ENCODE results near the gene CRYL1. TPM values are rescaled to one million over a fixed set of nuclear protein-coding genes. Genes with fewer than 3 reads are reported as not detected.
A peak's percentile ranks its signal among the peaks of the same experiment; 100 is the strongest.
"Not testable (repeated sequence)": the region's sequence is repeated elsewhere in the genome, so short reads cannot be mapped to it uniquely, and the experiment has no call there.

The CRYL1 gene
- total RNA-seq, 1 donor from 2014 or later, result 19.8 TPM

DNA sequence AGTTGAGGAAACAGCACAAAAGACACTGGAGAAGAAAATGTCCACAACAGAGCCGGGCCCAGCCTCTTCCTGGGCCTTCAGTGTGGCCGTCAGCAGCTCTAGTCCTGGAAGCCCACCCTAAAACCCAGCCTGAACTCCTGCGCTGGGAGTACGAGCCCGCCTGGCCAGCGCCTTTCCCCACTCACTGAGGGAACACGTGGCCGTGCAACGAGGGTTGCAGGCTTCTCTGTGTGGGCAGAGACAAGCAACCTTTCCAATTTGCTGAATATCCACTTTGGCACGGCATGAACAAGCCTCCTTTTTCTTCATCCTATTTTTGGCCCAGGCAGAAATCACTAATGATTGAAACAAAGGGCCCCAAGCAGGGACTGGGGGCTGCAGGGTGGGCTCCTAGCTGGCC lies 89.2 kb downstream of the CRYL1 start:
- intact Hi-C loops (cut with DNase I), result no loop called here
- ATAC-seq, result no peak
- no peak for DNase-seq (ENCODE audit: missing footprints)

GRCh38 chr13:20435616-20436368 lies 89.9 kb downstream of the CRYL1 start:
- DNase-seq (ENCODE audit: missing footprints) (no peak), ATAC-seq (no peak)

GRCh38 chr13:20434210-20434609 lies 91.4 kb downstream of the CRYL1 start:
- ATAC-seq; intact Hi-C loops (cut with DNase I); DNase-seq (ENCODE audit: missing footprints): not testable (repeated sequence)

More at GRCh38 chr13:20435616-20436368, 89.9 kb downstream of the CRYL1 start:
- intact Hi-C loops (cut with DNase I), result no loop called here

DNA sequence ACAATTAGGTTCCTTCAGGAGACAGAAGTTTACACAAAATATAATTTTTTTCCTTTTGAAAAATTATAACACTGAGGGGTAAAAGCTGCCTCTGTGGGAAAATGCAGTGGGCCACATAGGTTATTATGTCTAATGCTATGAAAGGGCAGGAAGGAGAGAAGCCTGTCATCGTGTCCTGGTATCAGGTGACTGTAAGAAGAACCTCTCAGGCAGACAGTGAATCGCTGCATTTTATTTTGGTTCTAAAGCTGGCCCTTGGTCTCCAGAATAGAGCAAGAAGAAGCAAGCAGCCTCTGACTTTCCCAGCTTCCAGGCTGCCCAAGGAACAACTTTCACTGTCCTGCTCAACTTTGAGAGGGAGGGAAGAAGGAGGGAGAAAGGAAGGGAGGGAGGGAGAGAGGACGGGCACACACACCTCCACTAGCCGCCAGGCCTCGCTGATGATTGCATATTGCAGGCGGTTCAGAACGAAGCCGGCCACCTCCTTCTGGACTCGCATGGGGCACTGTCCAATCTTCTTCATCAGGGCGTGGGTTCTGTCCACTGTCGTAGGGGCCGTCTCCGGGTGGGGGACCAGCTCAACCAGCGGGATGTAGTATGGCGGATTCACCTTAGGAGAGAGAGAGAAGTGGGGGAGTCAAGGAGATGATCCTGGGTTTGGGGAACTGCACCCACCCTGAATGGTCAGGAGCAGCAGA lies 93.8 kb downstream of the CRYL1 start:
- DNase-seq (ENCODE audit: missing footprints) (peak; percentile 68), ATAC-seq (no peak)
- intact Hi-C loops (cut with DNase I), result no loop called here

DNA sequence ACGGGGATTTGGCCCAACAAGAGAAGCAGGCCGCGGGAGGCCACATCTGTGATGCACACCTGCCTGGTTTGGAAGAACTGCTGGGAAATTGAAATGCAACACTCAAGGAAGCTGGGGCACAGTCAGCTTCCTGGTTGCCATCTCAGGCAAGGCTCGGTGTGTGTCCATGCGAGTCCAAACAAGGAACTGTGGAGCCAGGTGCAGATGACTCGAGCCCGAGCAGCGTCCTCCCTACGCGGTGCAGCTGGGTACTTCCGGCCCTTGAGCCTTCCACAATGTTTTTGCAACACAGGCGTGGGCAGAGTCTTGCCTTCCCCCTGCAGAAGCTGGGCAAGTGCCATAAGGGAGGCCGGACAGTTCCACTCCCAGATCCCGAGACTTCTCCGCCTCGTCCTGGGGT lies 94.6 kb downstream of the CRYL1 start:
- no peak for DNase-seq (ENCODE audit: missing footprints)
- ATAC-seq, result no peak
- intact Hi-C loops (cut with DNase I), result no loop called here

DNA sequence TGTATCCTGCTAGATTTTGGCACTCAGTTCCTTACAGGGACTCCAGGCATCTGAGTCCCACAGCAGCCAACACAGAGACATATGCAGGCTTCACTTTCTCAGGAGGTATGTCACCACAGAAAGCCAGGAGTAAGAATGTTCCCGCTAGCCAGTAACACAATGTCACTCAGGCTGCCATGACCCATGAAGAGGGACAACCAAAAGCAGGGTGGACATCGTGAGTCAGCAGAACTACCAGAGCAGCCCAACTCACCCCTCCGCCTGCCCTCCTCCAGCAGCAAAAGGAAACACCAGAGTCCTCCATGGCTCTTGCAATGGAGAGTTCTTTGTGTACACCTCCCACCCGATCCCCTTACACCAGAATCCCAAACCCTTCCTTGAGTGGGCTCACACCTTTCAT lies 95.4 kb downstream of the CRYL1 start:
- intact Hi-C loops (cut with DNase I), result no loop called here
- no peak for DNase-seq (ENCODE audit: missing footprints)
- ATAC-seq, result no peak

- intact Hi-C loops (cut with DNase I), result no loop called here
- ATAC-seq (no peak), DNase-seq (ENCODE audit: missing footprints) (no peak)
Measured at GRCh38 chr13:20429682-20430081, 96.0 kb downstream of the CRYL1 start.

DNA sequence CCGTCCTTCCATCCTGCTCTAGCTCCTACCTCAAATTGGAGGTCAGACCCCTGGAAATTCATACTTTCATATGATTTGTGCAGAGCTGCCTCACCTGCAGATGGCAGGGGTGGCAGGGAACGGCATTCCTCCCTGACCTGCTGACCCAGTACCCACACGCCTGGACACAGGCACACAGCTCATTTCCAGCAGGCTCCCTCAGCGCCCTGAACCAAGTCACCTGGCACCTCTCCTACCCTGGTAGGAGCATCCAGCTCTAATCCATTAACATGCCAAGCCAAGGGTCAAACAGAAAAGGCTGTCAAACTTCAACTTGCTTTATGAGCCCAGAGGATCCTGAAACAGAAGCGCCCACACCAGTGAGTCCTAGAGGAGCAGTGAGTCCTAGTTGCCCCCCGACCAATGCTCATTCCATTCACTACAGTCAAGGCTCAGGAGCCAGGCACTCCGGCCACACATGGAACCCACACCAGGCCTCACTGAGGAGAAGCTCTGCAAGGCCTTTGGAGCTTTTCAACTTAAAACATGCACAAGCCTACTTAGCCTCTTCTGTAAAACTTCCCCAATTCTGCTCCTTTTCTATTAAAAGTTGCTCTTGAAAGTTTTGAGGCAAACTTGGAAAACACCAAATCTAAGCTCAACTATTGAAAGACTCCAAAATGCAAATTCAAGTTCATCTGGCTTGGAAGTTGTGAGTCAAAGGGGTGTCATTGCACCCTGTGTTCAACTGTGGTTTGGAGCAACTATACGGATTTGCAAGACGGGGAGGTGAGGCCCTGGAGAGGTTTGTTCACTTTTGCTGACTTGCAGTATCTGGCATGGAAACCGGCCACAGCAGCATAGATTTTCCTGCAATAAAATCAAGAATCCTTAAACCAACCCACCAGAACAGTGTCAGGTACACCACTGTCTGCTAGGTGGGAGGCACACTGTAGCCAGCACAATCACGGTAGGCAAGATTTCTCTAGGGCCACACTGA lies 96.7 kb downstream of the CRYL1 start:
- no peak for DNase-seq (ENCODE audit: missing footprints)
- no peak for ATAC-seq
- intact Hi-C loops (cut with DNase I), result no loop called here

DNA sequence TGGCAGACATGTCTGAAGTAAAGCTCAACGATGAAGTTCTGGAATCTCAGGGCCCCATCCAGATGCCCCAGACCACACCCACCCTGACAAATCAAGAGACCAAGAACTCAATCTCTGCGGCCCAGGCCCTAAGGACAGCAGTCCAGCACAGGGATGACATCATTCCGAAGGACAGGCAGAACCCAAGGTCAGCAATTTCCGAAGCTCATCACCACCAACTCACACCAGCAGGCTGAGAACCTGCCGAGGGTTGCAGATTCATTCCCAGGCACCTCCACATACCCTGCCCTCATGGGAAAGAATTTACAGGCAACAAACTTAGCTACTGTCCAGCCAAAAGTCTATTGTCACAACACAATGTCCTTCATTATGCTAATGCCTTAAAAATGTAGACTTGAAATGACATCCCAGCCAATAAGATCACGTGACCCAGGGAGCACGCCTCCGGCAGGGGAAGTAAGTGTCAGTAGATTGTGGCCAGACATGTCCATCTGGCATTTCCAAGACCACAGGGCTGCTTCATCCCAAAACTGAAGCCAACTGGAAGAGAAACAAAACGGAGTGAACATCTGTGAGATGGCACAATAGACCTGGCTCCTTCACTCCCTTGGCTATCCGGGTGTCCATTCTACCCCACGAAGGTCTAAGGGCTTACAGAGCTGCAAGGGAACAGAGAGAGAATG lies 98.8 kb downstream of the CRYL1 start:
- DNase-seq (ENCODE audit: missing footprints), result no peak
- intact Hi-C loops (cut with DNase I), result no loop called here
- peak; percentile 53 for ATAC-seq

- DNase-seq (ENCODE audit: missing footprints) (no peak), ATAC-seq (no peak)
- intact Hi-C loops (cut with DNase I), result no loop called here
Measured at GRCh38 chr13:20425819-20426219, 99.8 kb downstream of the CRYL1 start.

DNA sequence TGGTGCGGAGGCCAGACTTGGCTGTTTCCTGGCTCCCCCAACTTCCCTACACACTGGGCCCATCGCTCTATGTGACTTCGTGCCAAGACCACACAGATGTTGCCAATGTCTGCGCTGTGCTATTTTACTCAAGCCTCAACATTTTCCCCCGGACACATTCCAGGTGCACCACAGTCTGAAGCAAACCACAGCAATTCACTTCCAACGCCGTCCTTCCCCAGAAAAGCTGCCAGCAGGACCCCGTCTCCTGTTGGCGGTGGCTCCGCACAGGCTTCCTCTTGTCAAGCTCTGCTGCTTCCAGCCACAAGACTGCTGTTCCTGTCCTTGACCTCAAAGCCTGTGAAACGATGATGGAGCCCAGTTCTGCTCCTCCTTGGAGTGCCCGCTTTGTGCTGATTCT lies 100.7 kb downstream of the CRYL1 start:
- DNase-seq (ENCODE audit: missing footprints) (no peak), ATAC-seq (no peak)

GRCh38 chr13:20424559-20424852 lies 101.2 kb downstream of the CRYL1 start:
- ATAC-seq, result no peak
- intact Hi-C loops (cut with DNase I), result no loop called here
- DNase-seq (ENCODE audit: missing footprints), result no peak

More for the DNA sequence above, 100.7 kb downstream of the CRYL1 start:
- intact Hi-C loops (cut with DNase I), result no loop called here

DNA sequence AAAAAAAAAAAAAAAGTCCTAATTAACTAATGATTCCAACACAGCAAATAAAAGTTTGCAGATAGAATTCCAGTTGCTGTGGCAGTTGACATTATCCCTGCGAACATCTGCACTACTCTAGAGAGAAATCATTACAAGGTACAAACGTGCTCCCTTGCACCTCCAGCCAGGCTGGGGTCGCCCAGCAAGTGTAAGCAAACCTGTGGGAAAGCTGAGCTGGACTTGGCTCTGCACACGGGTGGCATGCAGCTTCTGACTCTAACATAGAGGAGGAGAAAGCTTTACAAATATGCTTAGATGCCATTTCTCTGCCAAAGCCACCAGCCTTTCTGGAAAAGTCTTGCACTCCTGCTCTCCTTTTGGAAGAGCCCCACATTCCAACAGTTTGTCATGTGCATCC lies 103.3 kb downstream of the CRYL1 start:
- DNase-seq (ENCODE audit: missing footprints), result no peak
- ATAC-seq, result no peak
- intact Hi-C loops (cut with DNase I), result no loop called here

DNA sequence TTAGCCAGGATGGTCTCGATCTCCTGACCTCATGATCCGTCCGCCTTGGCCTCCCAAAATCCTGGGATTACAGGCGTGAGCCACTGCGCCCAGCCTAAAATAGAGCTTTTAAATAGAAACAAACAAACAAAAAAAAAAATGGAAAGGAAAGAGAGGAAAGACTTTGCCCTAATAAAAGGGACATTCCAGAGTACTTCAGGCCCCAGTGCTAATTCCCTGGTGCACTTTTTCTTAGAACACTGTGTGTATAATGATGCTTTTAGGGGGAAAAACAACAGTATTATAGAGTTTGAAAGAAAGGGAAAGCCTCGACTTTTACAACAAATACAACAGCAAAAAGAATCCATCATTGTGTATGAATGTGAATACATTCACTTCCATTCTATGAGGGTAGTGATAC lies 104.7 kb downstream of the CRYL1 start:
- intact Hi-C loops (cut with DNase I), result no loop called here
- ATAC-seq (no peak), DNase-seq (ENCODE audit: missing footprints) (no peak)

DNA sequence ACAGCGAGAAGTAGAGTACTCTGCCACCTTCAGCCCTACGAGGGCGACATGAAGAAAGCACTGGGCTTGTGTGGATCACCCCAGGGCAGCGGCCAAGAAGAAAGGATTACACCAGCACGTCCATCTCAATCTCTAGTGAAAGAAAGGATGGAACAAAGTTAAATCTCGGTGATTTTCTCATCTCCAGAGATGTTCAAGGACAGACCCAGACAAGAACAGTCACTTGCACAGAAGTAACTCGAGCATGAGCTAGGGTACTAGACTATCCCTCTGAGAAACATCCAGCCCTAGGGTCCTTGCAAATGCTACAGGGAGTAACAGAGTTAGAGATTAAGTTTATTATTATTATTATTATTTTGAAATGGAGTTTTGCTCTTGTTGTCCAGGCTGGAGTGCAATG lies 106.7 kb downstream of the CRYL1 start:
- DNase-seq (ENCODE audit: missing footprints), result no peak
- no peak for ATAC-seq
- intact Hi-C loops (cut with DNase I), result no loop called here

GRCh38 chr13:20416223-20416745 lies 109.4 kb downstream of the CRYL1 start:
- DNase-seq (ENCODE audit: missing footprints) (no peak), ATAC-seq (no peak)
- intact Hi-C loops (cut with DNase I), result no loop called here

- intact Hi-C loops (cut with DNase I), result no loop called here
- ATAC-seq (no peak), DNase-seq (ENCODE audit: missing footprints) (no peak)
Measured at GRCh38 chr13:20415694-20416107, 110.0 kb downstream of the CRYL1 start.

DNA sequence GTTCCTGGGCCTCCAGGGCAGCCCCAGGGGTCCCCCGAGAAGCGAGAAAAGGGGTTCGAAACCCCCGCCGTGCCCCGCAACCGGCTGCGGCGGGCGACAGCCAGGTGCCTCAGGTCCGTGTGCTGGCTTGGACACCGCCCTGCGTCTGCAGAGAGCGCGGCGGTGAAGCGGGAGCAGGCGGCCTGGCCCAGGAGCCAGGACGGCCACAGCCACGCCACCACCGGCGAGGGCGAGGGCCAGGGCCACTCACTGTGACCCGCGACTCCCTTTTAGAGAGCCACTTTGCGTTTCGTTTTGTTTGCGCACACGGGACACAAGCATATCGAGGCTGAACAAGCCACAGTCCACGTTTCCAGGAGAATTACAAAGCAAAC lies 110.4 kb downstream of the CRYL1 start:
- ATAC-seq (no peak), DNase-seq (ENCODE audit: missing footprints) (no peak)
- intact Hi-C loops (cut with DNase I), result no loop called here
